T-helper 17 cell (primary cell): ENCODE data around the gene GNAZ. TPM values are rescaled to one million over a fixed set of nuclear protein-coding genes. Genes with fewer than 3 reads are reported as not detected.

Experiments
- ATAC-seq: fragments of 150-1000 bp; cut with Tn5 transposase; 2 replicates; pipeline ENCODE4 v1.10.0; 2021; ENCODE audit warnings: mild to moderate bottlenecking, moderate library complexity
- DNase-seq, 3 donors: peaks; one replicate each; pipeline versions ENCODE4 v3.0.0 to v3.0.0-alpha.2; 2020 to 2021
- H3K9me3 ChIP-seq: one replicate; pipeline ENCODE4 v1.7.0; 2013; ENCODE audit warnings: low read length, mild to moderate bottlenecking; ENCODE audit not compliant: control insufficient read depth, poor library complexity, severe bottlenecking
- H3K27ac Mint-ChIP-seq: one replicate; pipeline ENCODE4 v1.8.0; 2022; ENCODE audit warnings: mild to moderate bottlenecking, moderate library complexity, mixed read lengths
- H3K27me3 Mint-ChIP-seq: one replicate; pipeline ENCODE4 v1.8.0; 2022; ENCODE audit warnings: mixed read lengths
- H3K36me3 Mint-ChIP-seq: one replicate; pipeline ENCODE4 v1.8.0; 2022; ENCODE audit warnings: low read depth, mixed read lengths
- H3K4me1 Mint-ChIP-seq: one replicate; pipeline ENCODE4 v1.8.0; 2022; ENCODE audit warnings: mild to moderate bottlenecking, mixed read lengths
- H3K4me3 Mint-ChIP-seq: one replicate; pipeline ENCODE4 v1.8.0; 2022; ENCODE audit warnings: mild to moderate bottlenecking, moderate library complexity, mixed read lengths
- total RNA-seq, 4 donors: library from RNA in 2 of 4; stranded (reverse) in 2 of 4; gene quantifications; one replicate each; pipeline ENCODE4 v1.2.3 and lab custom pipeline; 2022 to 2026

Gene GNAZ
- total RNA-seq, 2 donors from 2014 or later = 1.4 to 44.1 TPM

DNA sequence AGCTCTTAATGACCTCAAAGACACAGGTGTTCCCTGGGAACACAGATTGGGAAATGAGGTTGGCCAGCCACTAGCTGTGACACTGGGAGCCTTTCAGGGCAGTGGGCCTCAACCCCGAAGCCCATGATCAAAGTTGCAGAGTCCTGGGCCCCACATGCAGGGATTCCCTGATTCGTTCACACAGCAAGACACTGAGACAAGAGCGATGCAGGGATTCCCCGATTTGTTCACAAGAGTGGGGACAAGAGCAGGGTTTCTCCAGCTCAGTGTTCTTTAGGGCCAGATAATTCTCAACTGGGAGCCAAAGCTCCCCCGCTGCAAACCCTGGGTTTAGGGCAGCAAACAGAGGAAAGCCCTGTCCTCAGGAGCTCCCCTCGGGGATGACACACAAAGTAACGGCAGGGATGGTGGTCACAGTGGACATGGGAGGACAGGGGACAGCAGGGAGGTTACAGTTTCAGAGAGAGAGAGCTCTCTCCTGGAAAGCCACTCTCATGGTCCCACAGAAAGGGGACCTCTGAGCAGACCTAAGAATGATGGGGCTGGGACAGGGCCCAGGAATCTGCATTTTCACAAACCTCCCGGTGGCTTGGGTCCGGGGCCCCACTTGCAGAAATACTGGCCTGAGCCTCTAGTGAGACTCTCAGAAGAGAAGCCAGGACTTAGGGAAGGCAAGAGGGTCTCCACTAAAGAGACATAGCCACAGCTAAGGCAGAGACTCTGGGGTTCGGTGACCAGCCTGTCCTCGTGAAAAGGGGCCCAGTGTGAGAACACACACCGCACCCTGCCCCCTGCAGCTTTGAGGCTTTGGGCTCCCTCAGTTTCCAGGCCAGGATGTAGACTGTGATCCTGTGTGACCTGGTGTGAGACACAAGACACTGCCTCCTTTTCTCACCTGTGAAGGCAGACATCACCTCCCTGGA is 7.4 kb upstream of the GNAZ start:
- H3K9me3 ChIP-seq = no peaks in the 10 kb centered on the region
- no peaks in the 10 kb centered on the region for H3K36me3 Mint-ChIP-seq
- no peak overlapping the region for H3K27ac Mint-ChIP-seq
- ATAC-seq (no peak), DNase-seq (no peak)
- H3K4me3 Mint-ChIP-seq = no peak overlapping the region
- H3K27me3 Mint-ChIP-seq = peaks cover 7% of the 10 kb centered on the region
- H3K4me1 Mint-ChIP-seq = peaks cover 12% of the 10 kb centered on the region

DNA sequence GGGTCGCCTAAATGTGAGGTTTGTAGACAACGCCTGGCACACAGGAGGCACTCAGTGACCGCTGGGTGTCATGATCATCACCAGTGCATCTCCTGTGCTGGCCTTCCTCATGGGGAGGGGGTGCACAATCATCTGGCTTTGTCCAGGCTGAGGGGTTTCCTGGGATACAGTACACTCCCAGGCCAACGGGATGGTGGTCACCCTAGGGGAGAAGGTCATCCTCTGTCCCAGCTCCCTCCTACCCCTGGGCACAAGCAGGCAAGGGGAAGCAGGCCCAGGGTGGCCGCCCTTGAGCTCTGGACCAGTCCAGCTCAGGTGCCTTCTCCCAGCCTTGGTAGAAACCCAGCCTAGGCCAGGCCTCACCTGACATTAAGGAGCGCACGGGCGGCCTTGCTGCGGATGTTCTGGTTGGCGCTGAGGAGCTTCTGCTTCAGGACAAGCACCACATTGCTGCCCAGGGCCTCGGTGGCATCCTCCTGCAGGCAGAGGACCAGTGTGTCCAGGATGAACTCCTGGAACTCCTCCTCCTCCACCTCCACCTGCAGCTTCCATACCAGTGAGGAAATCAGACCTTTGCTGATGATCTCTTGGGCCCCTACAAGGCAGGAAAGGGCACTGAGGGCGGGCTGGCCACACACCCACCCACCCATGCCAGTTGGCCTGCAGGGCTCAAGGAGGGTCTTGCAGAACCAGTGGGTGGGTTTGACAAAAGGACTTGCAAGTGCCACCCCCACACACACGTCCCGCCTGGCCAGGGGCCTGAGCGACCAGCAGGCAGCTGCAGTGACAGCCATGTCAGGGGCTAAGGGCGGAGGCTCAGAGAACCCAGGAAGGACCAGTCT is 6.6 kb upstream of the GNAZ start:
- ATAC-seq (no peak), DNase-seq (no peak)
- peaks cover 17% of the 10 kb centered on the region for H3K4me1 Mint-ChIP-seq
- H3K36me3 Mint-ChIP-seq = no peaks in the 10 kb centered on the region
- H3K4me3 Mint-ChIP-seq = no peak overlapping the region
- no peak overlapping the region for H3K27ac Mint-ChIP-seq
- peaks cover 7% of the 10 kb centered on the region for H3K27me3 Mint-ChIP-seq
- no peaks in the 10 kb centered on the region for H3K9me3 ChIP-seq

DNA sequence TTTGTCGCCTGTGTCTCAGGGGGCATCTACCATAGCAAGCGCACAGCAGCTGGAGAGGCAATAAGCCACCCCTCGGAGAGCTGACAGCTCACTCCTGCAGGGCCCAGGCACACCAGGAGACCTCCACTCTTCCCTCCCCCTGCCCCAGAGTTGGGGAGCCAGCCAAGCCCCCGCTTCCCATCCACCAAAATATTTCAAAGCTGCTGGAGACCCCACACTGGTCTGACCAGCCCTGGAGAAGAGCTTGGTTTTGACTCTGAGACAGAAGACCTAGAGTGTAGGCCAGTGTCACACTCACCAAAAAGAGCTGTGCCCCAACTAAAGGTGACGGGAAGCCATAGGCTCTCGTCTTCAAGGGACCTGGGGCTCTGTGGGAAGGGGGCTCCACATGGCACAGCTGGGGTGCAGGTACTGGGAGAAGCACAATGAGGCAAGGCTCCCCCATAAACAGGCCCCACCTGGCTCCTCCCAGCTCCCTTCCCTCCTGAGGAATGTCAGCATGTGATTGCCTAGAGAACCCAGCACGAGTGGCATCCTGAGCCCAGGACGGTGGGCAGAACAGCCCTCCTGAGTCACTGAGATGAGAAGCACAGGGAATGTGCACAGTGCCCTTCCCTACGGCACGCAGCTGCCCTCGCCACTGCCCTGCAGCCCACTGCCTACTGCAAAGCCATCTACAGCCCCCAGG is 5.8 kb upstream of the GNAZ start:
- Mint-ChIP-seq H3K4me3 (no peak overlapping the region), H3K4me1 (peaks cover 17% of the 10 kb centered on the region), H3K36me3 (no peaks in the 10 kb centered on the region), H3K27ac (no peak overlapping the region), H3K27me3 (peaks cover 7% of the 10 kb centered on the region)
- ATAC-seq (no peak), DNase-seq (no peak)
- H3K9me3 ChIP-seq = no peaks in the 10 kb centered on the region

DNA sequence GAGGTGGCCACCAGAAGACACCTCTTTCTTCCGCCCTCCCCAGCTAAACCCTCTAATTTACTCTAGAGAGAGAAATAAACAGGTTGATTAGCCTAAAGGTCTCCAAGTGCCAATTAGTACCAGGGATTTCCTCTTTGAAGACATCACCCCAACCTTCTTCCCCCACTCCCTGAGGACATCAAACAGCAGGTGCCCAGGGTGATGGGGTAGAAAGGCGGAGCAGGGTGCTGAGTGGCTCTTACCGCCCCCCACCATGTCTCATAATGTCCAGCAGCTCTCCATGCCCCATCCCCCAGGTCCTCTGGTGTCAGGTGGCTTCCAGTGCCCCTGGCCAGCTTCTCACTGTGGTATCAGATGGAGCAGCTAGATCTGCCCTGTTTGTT is 5.3 kb upstream of the GNAZ start:
- ATAC-seq (no peak), DNase-seq (no peak)
- Mint-ChIP-seq H3K27ac (no peak overlapping the region), H3K4me3 (no peak overlapping the region), H3K27me3 (peaks cover 7% of the 10 kb centered on the region), H3K36me3 (no peaks in the 10 kb centered on the region), H3K4me1 (peaks cover 17% of the 10 kb centered on the region)
- no peaks in the 10 kb centered on the region for H3K9me3 ChIP-seq

DNA sequence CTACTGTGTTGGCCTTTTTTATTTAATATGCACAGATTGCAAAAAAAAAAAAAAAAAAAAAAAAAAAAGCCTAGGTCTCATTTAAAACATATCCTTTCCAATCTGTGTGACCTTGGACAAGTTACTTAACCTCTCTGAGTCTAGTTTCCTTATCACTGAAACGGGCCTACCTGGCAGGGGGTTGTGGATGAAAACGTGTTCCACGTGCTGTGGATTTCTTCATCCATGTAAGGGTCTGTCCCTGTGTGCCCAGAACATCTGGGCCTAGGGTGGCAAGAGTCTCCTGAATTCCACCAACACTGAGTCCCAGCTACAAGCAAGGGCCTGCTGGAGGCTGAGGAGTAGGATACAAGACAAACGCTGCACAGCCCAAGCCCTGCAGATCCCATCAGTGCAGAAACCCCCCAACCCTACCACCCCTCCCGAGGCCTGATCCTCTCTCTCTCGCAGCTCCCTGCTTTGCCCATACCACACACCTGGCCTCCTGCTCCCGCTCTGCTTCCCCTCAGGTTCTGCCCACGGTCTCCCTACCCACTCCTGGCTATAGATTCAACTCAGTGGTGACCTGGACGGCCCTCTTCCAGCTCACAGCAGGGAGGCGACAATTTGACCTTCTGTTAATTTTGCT is 4.7 kb upstream of the GNAZ start:
- Mint-ChIP-seq H3K4me3 (no peak overlapping the region), H3K27me3 (peaks cover 5% of the 10 kb centered on the region), H3K4me1 (peaks cover 17% of the 10 kb centered on the region), H3K36me3 (no peaks in the 10 kb centered on the region), H3K27ac (peak overlapping the region; percentile 41)
- H3K9me3 ChIP-seq = no peaks in the 10 kb centered on the region
- ATAC-seq = no peak
- no peak for DNase-seq

DNA sequence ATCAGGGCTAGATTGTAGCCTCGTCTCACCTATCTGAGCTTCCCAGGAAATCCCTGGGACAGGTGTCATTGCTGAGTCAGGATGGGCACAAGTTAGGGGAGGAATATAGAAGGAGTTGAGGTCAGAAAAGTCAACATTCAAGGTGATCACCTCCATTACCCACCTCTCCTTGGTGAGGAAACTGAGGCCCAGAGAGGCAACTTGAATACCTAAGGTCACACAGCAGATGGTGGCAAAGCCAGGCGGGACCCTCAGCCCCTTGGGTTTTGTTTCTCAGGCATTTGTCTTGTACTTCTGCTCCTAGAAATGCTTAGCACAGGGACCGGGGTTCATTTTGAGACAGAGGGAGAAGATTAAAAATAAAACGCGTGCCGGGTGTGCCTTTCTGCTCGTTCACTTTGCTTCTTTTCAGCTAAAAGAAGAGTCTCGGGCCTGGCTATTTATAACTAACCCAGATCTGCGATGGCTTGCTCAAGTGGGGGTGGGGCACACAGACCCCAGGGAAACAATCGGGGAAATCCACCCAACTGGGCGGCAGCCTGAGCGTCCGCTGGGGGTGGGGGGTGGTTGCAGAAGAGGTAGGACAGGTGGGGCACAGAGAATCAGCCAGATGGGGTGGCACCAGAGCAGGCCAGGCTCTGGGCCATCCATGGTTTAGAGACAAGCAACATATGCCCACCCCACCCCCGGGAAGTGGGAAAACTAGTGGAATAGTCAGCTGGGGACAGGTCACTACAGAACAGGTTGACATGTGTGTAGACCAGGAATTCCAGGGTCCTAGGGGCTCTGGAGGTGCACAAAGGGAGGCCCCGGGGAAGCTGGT is 3.9 kb upstream of the GNAZ start:
- no peak overlapping the region for H3K4me3 Mint-ChIP-seq
- no peak for ATAC-seq
- peak in 1 of 3 donors; percentile 3 for DNase-seq
- H3K27me3 Mint-ChIP-seq = no peaks in the 10 kb centered on the region
- H3K9me3 ChIP-seq = no peaks in the 10 kb centered on the region
- H3K27ac Mint-ChIP-seq = peak overlapping the region; percentile 41
- no peaks in the 10 kb centered on the region for H3K36me3 Mint-ChIP-seq
- H3K4me1 Mint-ChIP-seq = peaks cover 19% of the 10 kb centered on the region

DNA sequence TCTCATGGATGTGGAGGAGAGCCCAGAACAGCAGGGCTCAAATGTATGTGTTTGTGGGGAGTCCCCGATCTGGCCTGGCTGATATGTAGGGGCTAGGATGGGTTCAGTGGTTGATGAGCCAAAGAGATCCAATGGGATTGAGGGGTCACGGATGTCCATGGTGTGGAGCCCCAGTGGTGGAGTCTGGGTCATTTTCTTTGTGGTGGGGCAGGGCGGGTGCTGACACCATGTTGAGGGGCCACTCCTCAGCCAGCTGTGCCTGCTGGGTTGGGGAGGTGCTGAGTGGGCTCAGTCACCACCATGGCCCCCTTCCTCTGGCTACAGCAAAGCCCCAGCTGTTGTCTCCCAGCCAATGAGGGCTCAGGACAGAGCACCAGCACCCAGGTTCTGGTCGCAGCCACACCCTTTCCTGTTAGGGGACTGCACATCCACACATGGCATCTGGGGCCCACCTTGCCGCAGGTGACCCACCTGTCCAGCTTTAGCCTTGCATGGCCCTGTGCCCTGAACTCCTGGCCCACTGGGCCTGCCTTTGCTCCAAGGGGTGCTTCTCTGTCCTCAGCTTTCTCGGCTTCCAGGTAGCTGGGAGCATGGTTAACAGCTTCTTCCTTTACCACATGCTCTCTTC is 3.2 kb upstream of the GNAZ start:
- ATAC-seq (no peak), DNase-seq (peak in 1 of 3 donors; percentile 7)
- H3K4me1 Mint-ChIP-seq = peaks cover 19% of the 10 kb centered on the region
- no peaks in the 10 kb centered on the region for H3K36me3 Mint-ChIP-seq
- H3K4me3 Mint-ChIP-seq = no peak overlapping the region
- H3K9me3 ChIP-seq = no peaks in the 10 kb centered on the region
- H3K27ac Mint-ChIP-seq = no peak overlapping the region
- no peaks in the 10 kb centered on the region for H3K27me3 Mint-ChIP-seq

DNA sequence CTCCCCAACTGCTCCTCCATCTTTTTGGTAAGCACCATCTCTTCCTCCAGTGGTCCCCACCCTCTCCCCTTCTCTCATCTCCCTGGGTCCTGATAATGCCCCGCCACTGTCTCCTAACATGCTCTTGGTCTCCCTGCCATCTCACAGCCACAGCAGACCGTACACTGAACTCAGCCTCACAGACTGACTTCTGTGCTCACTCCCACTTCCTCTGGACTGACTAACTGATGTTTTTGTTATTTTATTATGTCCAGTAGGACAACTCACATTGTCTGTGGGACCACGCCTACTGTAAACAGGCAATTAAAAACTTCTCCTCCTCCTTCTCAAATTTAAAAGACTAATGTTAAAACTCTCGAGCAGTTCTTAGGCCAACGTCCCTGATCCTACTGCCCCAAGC is 2.6 kb upstream of the GNAZ start:
- H3K4me1 Mint-ChIP-seq = peaks cover 19% of the 10 kb centered on the region
- no peaks in the 10 kb centered on the region for H3K36me3 Mint-ChIP-seq
- no peak overlapping the region for H3K4me3 Mint-ChIP-seq
- H3K9me3 ChIP-seq = no peaks in the 10 kb centered on the region
- H3K27me3 Mint-ChIP-seq = peaks cover 5% of the 10 kb centered on the region
- no peak overlapping the region for H3K27ac Mint-ChIP-seq
- DNase-seq (peak in 1 of 3 donors; percentile 1), ATAC-seq (no peak)

DNA sequence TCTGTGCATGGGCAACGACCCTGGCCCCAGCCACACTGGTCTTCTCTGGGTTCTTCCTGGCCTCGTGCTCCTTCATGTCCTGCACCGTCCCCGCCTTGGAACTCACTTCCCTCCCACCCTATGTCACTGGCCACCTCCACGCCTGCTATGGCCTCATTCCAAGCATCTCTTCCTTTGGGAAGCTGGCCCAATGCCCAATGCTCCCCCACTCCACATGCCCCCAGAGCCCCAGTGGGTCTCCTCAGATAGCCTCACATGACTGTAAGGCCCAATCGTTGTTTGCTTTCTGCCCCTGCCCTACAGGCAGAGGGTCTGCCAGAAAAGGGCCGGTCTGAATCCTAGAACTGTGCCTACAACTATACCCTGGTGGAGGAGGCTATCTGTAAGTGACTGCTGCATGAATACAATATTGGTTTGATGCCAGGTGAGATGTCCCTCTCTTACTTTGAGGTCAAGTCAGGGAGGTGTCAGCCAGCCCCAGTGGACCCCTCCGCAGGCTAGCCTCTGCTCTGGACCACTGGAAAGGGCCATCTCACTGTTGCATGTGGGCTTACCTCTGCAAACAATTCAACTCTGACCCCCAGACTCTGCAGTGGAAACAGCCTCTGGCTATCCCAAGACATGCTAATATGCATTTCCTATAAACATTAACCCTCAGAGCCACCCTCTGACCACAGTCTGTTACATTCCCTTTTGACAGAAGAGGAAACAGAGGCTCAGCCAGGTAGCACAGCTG is 2.1 kb upstream of the GNAZ start:
- DNase-seq = peak in 1 of 3 donors; percentile 2
- H3K27ac Mint-ChIP-seq = no peak overlapping the region
- H3K4me1 Mint-ChIP-seq = peaks cover 19% of the 10 kb centered on the region

DNA sequence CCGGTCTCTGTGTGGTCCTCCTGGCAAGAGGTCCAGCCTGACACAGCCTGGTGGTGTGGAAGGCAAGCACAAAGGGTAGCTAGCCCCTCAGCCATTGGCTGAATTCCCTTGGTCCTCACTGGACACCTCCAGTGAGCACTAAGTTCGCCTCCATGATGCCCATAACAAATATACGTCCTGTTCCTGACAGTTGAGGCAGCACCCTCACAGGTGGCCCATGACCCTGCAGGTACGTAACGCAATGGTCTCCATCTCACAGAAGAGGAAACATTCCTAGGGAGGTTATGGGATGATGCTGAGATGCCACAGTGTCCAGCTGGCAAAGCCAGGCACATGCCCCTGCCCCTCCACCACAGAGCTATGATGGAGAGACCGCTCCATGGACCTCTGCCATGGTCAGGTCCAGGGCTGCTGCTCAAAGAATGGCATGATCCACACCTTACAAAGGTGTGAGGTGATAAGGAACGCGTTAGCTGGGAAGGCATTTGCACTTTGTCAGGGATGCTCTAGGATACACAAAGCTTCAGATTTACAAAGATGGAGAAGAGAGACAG is 1.4 kb upstream of the GNAZ start:
- no peak for DNase-seq
- no peak overlapping the region for H3K27ac Mint-ChIP-seq

More for the DNA sequence above, 2.1 kb upstream of the GNAZ start:
- ATAC-seq = no peak
- H3K9me3 ChIP-seq = no peaks in the 10 kb centered on the region
- Mint-ChIP-seq H3K27me3 (peaks cover 5% of the 10 kb centered on the region), H3K36me3 (no peaks in the 10 kb centered on the region), H3K4me3 (no peak overlapping the region)

More for the DNA sequence above, 1.4 kb upstream of the GNAZ start:
- no peak for ATAC-seq
- Mint-ChIP-seq H3K27me3 (peaks cover 8% of the 10 kb centered on the region), H3K4me1 (peaks cover 22% of the 10 kb centered on the region), H3K36me3 (no peaks in the 10 kb centered on the region), H3K4me3 (peak overlapping the region; percentile 61)
- no peaks in the 10 kb centered on the region for H3K9me3 ChIP-seq
